Measurements from ENCODE around the gene BACH2.
"Not testable (repeated sequence)": the region's sequence is repeated elsewhere in the genome, so short reads cannot be mapped to it uniquely, and the experiment has no call there.

Gene BACH2

GRCh38 chr6:90066697-90067096, 229.9 kb downstream of the BACH2 start:
- Histone ChIP-seq H3K4me1 (ENCODE audit: low read depth, poor library complexity, severe bottlenecking) (no peaks in the 10 kb centered on the region), H3K36me3 (ENCODE audit: insufficient read depth) (no peaks in the 10 kb centered on the region), H3K79me2 (ENCODE audit: insufficient read depth, low read depth) (no peaks in the 10 kb centered on the region), H3K27me3 (ENCODE audit: insufficient read depth, low read depth) (no peaks in the 10 kb centered on the region), H3K27ac (no peak overlapping the region), H4K20me1 (ENCODE audit: insufficient read depth) (no peaks in the 10 kb centered on the region), H3K4me3 (IDR thresholded peaks at IDR 0.05; ENCODE audit: insufficient read depth, low read depth, low read length) (no peak overlapping the region), H2AFZ (ENCODE audit: low read depth) (no peak overlapping the region), H3K9ac (no peak overlapping the region), H3K4me2 (no peak overlapping the region)
- TF ChIP-seq CTCF (conservative IDR thresholded peaks at IDR 0.05; ENCODE audit: low read depth, low read length), result no peak

GRCh38 chr6:90065173-90065572, 231.5 kb downstream of the BACH2 start:
- Histone ChIP-seq H3K9ac (no peak overlapping the region), H4K20me1 (ENCODE audit: insufficient read depth) (no peaks in the 10 kb centered on the region), H3K27me3 (ENCODE audit: insufficient read depth, low read depth) (no peaks in the 10 kb centered on the region), H3K4me2 (no peak overlapping the region), H3K27ac (no peak overlapping the region), H2AFZ (ENCODE audit: low read depth) (no peak overlapping the region), H3K36me3 (ENCODE audit: insufficient read depth) (no peaks in the 10 kb centered on the region), H3K4me3 (IDR thresholded peaks at IDR 0.05; ENCODE audit: insufficient read depth, low read depth, low read length) (no peak overlapping the region), H3K79me2 (ENCODE audit: insufficient read depth, low read depth) (no peaks in the 10 kb centered on the region), H3K4me1 (ENCODE audit: low read depth, poor library complexity, severe bottlenecking) (no peaks in the 10 kb centered on the region)
- no peak for TF ChIP-seq CTCF (conservative IDR thresholded peaks at IDR 0.05; ENCODE audit: low read depth, low read length)

GRCh38 chr6:90062667-90063066, 234.0 kb downstream of the BACH2 start:
- no peaks in the 10 kb centered on the region for H3K79me2 ChIP-seq (ENCODE audit: insufficient read depth, low read depth)
- no peak overlapping the region for H3K4me2 ChIP-seq
- H4K20me1 ChIP-seq (ENCODE audit: insufficient read depth), result no peaks in the 10 kb centered on the region
- no peaks in the 10 kb centered on the region for H3K27me3 ChIP-seq (ENCODE audit: insufficient read depth, low read depth)
- no peak overlapping the region for H2AFZ ChIP-seq (ENCODE audit: low read depth)
- H3K9ac ChIP-seq, result no peak overlapping the region
- no peak overlapping the region for H3K4me3 ChIP-seq (IDR thresholded peaks at IDR 0.05; ENCODE audit: insufficient read depth, low read depth, low read length)
- H3K4me1 ChIP-seq (ENCODE audit: low read depth, poor library complexity, severe bottlenecking), result no peaks in the 10 kb centered on the region
- no peaks in the 10 kb centered on the region for H3K36me3 ChIP-seq (ENCODE audit: insufficient read depth)
- TF ChIP-seq CTCF (conservative IDR thresholded peaks at IDR 0.05; ENCODE audit: low read depth, low read length), result no peak
- no peak overlapping the region for H3K27ac ChIP-seq

GRCh38 chr6:90062051-90062450, 234.6 kb downstream of the BACH2 start:
- Histone ChIP-seq H3K36me3 (ENCODE audit: insufficient read depth) (no peaks in the 10 kb centered on the region), H3K79me2 (ENCODE audit: insufficient read depth, low read depth) (no peaks in the 10 kb centered on the region), H3K9ac (no peak overlapping the region), H3K4me3 (IDR thresholded peaks at IDR 0.05; ENCODE audit: insufficient read depth, low read depth, low read length) (no peak overlapping the region), H3K4me2 (no peak overlapping the region), H2AFZ (ENCODE audit: low read depth) (no peak overlapping the region), H3K27ac (no peak overlapping the region), H3K27me3 (ENCODE audit: insufficient read depth, low read depth) (no peaks in the 10 kb centered on the region), H4K20me1 (ENCODE audit: insufficient read depth) (no peaks in the 10 kb centered on the region), H3K4me1 (ENCODE audit: low read depth, poor library complexity, severe bottlenecking) (no peaks in the 10 kb centered on the region)
- no peak for TF ChIP-seq CTCF (conservative IDR thresholded peaks at IDR 0.05; ENCODE audit: low read depth, low read length)

- not testable (repeated sequence) for H3K4me2 ChIP-seq; H3K27me3 ChIP-seq (ENCODE audit: insufficient read depth, low read depth); H3K79me2 ChIP-seq (ENCODE audit: insufficient read depth, low read depth); H3K4me3 ChIP-seq (IDR thresholded peaks at IDR 0.05; ENCODE audit: insufficient read depth, low read depth, low read length); H3K4me1 ChIP-seq (ENCODE audit: low read depth, poor library complexity, severe bottlenecking); H4K20me1 ChIP-seq (ENCODE audit: insufficient read depth); H2AFZ ChIP-seq (ENCODE audit: low read depth); H3K27ac ChIP-seq; H3K9ac ChIP-seq; H3K36me3 ChIP-seq (ENCODE audit: insufficient read depth)
These were observed 237.5 kb downstream of the BACH2 start for GRCh38 chr6:90059178-90059577.

GRCh38 chr6:90055924-90056323, 240.7 kb downstream of the BACH2 start:
- H4K20me1 ChIP-seq (ENCODE audit: insufficient read depth); H3K4me2 ChIP-seq; H3K79me2 ChIP-seq (ENCODE audit: insufficient read depth, low read depth); H3K9ac ChIP-seq; H3K27me3 ChIP-seq (ENCODE audit: insufficient read depth, low read depth); H2AFZ ChIP-seq (ENCODE audit: low read depth); H3K27ac ChIP-seq; H3K4me3 ChIP-seq (IDR thresholded peaks at IDR 0.05; ENCODE audit: insufficient read depth, low read depth, low read length); H3K36me3 ChIP-seq (ENCODE audit: insufficient read depth); H3K4me1 ChIP-seq (ENCODE audit: low read depth, poor library complexity, severe bottlenecking): not testable (repeated sequence)

GRCh38 chr6:90054193-90054592, 242.4 kb downstream of the BACH2 start:
- H2AFZ ChIP-seq (ENCODE audit: low read depth); H3K36me3 ChIP-seq (ENCODE audit: insufficient read depth): not testable (repeated sequence)

More at GRCh38 chr6:90054193-90054592, 242.4 kb downstream of the BACH2 start:
- not testable (repeated sequence) for H3K9ac ChIP-seq; H3K4me3 ChIP-seq (IDR thresholded peaks at IDR 0.05; ENCODE audit: insufficient read depth, low read depth, low read length); H3K27ac ChIP-seq; H3K4me2 ChIP-seq; H3K4me1 ChIP-seq (ENCODE audit: low read depth, poor library complexity, severe bottlenecking); H4K20me1 ChIP-seq (ENCODE audit: insufficient read depth); H3K79me2 ChIP-seq (ENCODE audit: insufficient read depth, low read depth); H3K27me3 ChIP-seq (ENCODE audit: insufficient read depth, low read depth)
